Natural killer cell (primary cell): ENCODE data around the gene GIPR. TPM values are rescaled to one million over a fixed set of nuclear protein-coding genes. Genes with fewer than 3 reads are reported as not detected.

Experiments used
- ATAC-seq, 3 donors: fragments of 150-1000 bp in 2 of 3; fragments of 200-7000 bp in 1 of 3; cut with Tn5 transposase; 1 replicate in 1 of 3; 2 replicates in 2 of 3; pipeline ENCODE4 v1.10.0; 2021; ENCODE audit warnings: mild to moderate bottlenecking in 2 of 3, moderate library complexity in 2 of 3
- DNase-seq, 2 donors: peaks; one replicate each; pipeline versions ENCODE4 v3.0.0 to v3.0.0-alpha.2; 2013 to 2021; ENCODE audit warnings: mixed read lengths in 1 of 2
- H3K27ac ChIP-seq: one replicate; pipeline ENCODE4 v1.5.1; 2013; ENCODE audit warnings: mild to moderate bottlenecking, low read length
- H3K27me3 ChIP-seq: one replicate; pipeline ENCODE4 v1.6.1; 2013; ENCODE audit warnings: low read length; ENCODE audit not compliant: control insufficient read depth, insufficient read depth
- H3K36me3 ChIP-seq: one replicate; pipeline ENCODE4 v1.6.1; 2013; ENCODE audit warnings: low read length; ENCODE audit not compliant: control insufficient read depth, insufficient read depth
- H3K4me1 ChIP-seq: one replicate; pipeline ENCODE4 v1.6.1; 2013; ENCODE audit warnings: low read length; ENCODE audit not compliant: control insufficient read depth, insufficient read depth
- H3K4me3 ChIP-seq: one replicate; pipeline ENCODE4 v1.5.1; 2013; ENCODE audit warnings: low read length
- H3K9me3 ChIP-seq: one replicate; pipeline ENCODE4 v1.6.1; 2013; ENCODE audit warnings: low read length; ENCODE audit not compliant: control insufficient read depth, insufficient read depth
- H3K27ac Mint-ChIP-seq, 2 donors: one replicate each; pipeline ENCODE4 v1.8.0; 2022; ENCODE audit warnings: mild to moderate bottlenecking in 2 of 2, mixed read lengths in 2 of 2, moderate library complexity in 1 of 2
- H3K27me3 Mint-ChIP-seq, 2 donors: one replicate each; pipeline ENCODE4 v1.8.0; 2022; ENCODE audit warnings: low read depth in 2 of 2, mixed read lengths in 2 of 2
- H3K36me3 Mint-ChIP-seq: one replicate; pipeline ENCODE4 v1.8.0; 2022; ENCODE audit warnings: mixed read lengths
- H3K4me1 Mint-ChIP-seq, 2 donors: one replicate each; pipeline ENCODE4 v1.8.0; 2022; ENCODE audit warnings: mixed read lengths in 2 of 2
- H3K4me3 Mint-ChIP-seq: one replicate; pipeline ENCODE4 v1.8.0; 2022; ENCODE audit warnings: mild to moderate bottlenecking, moderate library complexity, mixed read lengths
- H3K9me3 Mint-ChIP-seq, 2 donors: one replicate each; pipeline ENCODE4 v1.8.0; 2022; ENCODE audit warnings: mixed read lengths in 2 of 2
- CTCF ChIP-seq: fragments of 200-600 bp; IDR thresholded peaks from one replicate; pipeline ENCODE4 v1.8.0; 2022; ENCODE audit warnings: antibody characterized with exemption
- WGBS: methylation state at CpG from one replicate; pipeline ENCODE4 v1.1.7; 2013; ENCODE audit warnings: missing lambda C conversion rate; ENCODE audit not compliant: insufficient coverage; 5-methylcytosine and 5-hydroxymethylcytosine counted together
- intact Hi-C: fragments of 100-400 bp; cut with micrococcal nuclease; formaldehyde crosslinking; loops from one replicate; pipeline ENCODE4 v1.14.2; 2022
- total RNA-seq, 4 donors: library from RNA; stranded (reverse); fragments of 120-200 nt in 1 of 4; gene quantifications; one replicate each; pipeline versions ENCODE4 v1.2.3 to v1.2.4, GENCODE V29; 2013 to 2022

Gene GIPR
- total RNA-seq, 3 donors from 2014 or later (not counting 1 experiment from before 2014, with no cell fraction given) = 20.7 to 24.5 (median 21.5) TPM

DNA sequence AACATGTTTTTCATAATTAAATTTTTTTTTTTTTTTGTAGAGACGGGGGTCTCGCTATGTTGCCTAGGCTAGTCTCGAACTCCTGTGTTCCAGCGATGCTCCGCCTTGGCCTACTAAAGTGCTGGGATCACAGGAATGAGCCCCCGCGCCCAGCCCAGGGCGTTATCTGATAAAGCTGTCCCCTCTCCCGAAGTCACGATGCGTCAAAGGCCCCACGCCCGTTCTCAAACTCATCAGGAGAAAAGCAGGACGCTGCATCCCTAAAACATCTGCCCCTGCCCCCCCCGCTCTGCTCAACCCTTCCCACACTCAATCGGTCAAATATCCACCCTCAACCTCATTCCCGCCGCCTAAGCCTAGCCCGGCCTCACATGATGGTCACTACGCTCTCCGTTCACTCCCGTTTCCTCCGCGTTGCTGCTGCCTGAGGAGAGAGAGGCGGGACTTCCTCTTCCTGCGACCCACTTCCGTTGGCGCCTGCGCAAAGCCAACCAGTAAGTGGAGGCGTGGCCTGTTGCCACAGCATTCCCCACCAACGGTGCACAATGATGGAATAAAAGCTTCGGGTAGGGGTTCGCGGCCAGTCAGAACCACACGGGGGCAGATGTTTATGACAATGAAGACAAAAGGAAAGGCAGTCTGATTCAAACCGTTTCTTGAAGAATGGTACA is 23.6 kb downstream of the GIPR start, which contains the start of gene SNRPD2:
Gene SNRPD2, minus strand, starts transcription at position 438 of the 671 bp plus-strand sequence. Its CDS starts 65 bp downstream, at position 373.
- H3K27ac Mint-ChIP-seq = peak within 1 kb of the TSS; percentile 91 to 95
- peak within 1 kb of the TSS; percentile 60 for H3K4me3 ChIP-seq

GRCh38 chr19:45692187-45693105 is 24.4 kb downstream of the GIPR start, which contains the start of gene QPCTL:
QPCTL (plus strand) TSS chr19:45692666; CDS start chr19:45692704, 38 bp downstream.
- Mint-ChIP-seq H3K27me3 (no peaks in the 10 kb centered on the region), H3K4me3 (peak within 1 kb of the TSS; percentile 98), H3K36me3 (no peaks in the 10 kb centered on the region), H3K27ac (peak within 1 kb of the TSS; percentile 91 to 95), H3K4me1 (peaks cover 17 to 24% of the 10 kb centered on the region in 2 donors), H3K9me3 (no peaks in the 10 kb centered on the region)
- peaks cover 16% of the 10 kb centered on the region for H3K36me3 ChIP-seq
- H3K4me3 ChIP-seq = peak within 1 kb of the TSS; percentile 60
- WGBS = under 1% methylated on average over 70 of the region's 70 CpGs
- H3K9me3 ChIP-seq = no peaks in the 10 kb centered on the region
- peak within 1 kb of the TSS; percentile 95 for H3K27ac ChIP-seq
- intact Hi-C loops = loop anchor here (1.0 to 5.0 kb wide), 7 partner anchors 25 to 270 kb away; partner anchors contain the start of genes ERCC1, FBXO46 and OPA3
- no peaks in the 10 kb centered on the region for H3K27me3 ChIP-seq
- H3K4me1 ChIP-seq = peaks cover 22% of the 10 kb centered on the region
- no peak for TF ChIP-seq CTCF
- ATAC-seq (peak; percentile 81 to 95 (median 86)), DNase-seq (peak; percentile 93 to 99)

More for the DNA sequence above, 23.6 kb downstream of the GIPR start, which contains the start of gene SNRPD2:
- no peak for TF ChIP-seq CTCF
- peaks cover 17 to 22% of the 10 kb centered on the region in 2 donors for H3K4me1 Mint-ChIP-seq
- no peaks in the 10 kb centered on the region for H3K36me3 Mint-ChIP-seq
- peak; percentile 93 to 97 for DNase-seq
- H3K9me3 ChIP-seq = no peaks in the 10 kb centered on the region
- under 1% methylated on average over 36 of the region's 36 CpGs for WGBS
- H3K27ac ChIP-seq = peak within 1 kb of the TSS; percentile 95
- no peaks in the 10 kb centered on the region for H3K9me3 Mint-ChIP-seq
- peak; percentile 60 to 75 (median 61) for ATAC-seq
- peaks cover 21% of the 10 kb centered on the region for H3K36me3 ChIP-seq
- H3K27me3 Mint-ChIP-seq = no peaks in the 10 kb centered on the region
- H3K27me3 ChIP-seq = no peaks in the 10 kb centered on the region
- intact Hi-C loops = loop anchor here (1.0 to 5.0 kb wide), 7 partner anchors 24 to 269 kb away; partner anchors contain the start of genes ERCC1, FBXO46 and OPA3
- peak within 1 kb of the TSS; percentile 98 for H3K4me3 Mint-ChIP-seq
- H3K4me1 ChIP-seq = peaks cover 22% of the 10 kb centered on the region

DNA sequence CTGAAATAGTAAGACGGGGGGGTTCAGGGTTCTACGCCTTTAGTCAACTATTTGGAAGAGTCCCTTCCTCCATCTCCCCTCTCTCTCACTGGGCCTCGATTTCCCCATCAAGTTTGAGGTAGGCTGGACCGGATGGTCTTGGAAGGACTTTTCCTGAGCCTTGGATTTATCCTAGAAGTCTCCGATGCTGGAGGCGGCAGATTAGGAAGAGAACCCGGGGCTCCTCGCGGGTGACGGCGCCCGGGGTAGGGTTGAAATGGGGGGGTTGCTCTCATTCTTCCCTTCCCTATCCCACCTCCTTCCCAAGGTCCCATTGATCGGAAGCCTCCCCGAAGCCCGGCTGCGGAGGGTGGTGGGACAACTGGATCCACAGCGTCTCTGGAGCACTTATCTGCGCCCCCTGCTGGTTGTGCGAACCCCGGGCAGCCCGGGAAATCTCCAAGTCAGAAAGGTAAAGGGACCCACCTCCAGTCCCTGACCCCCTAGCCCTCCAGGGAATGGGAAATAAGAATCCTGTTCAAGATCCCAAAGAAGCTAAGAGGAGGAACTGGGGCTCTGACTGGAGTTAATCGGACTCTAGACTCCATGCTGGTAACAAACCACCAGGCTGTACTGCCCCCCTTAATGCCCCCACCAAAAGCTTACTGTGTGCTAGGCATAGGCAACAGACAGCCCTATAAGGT is 25.2 kb downstream of the GIPR start:
- 1% methylated on average over 15 of the region's 22 CpGs for WGBS
- peak overlapping the region; percentile 91 to 95 for H3K27ac Mint-ChIP-seq
- H3K36me3 Mint-ChIP-seq = no peaks in the 10 kb centered on the region
- DNase-seq (peak; percentile 71 to 84), ATAC-seq (no peak)
- intact Hi-C loops = loop anchor here (2.0 to 5.0 kb wide), 2 partner anchors 38 to 271 kb away; partner anchors contain the start of genes ERCC1 and FBXO46
- H3K27me3 ChIP-seq = no peaks in the 10 kb centered on the region
- TF ChIP-seq CTCF = peak; percentile 84
- peak overlapping the region; percentile 60 for H3K4me3 ChIP-seq
- no peaks in the 10 kb centered on the region for H3K27me3 Mint-ChIP-seq
- H3K9me3 ChIP-seq = no peaks in the 10 kb centered on the region
- H3K4me1 ChIP-seq = peaks cover 22% of the 10 kb centered on the region
- peak overlapping the region; percentile 98 for H3K4me3 Mint-ChIP-seq
- peak overlapping the region; percentile 95 for H3K27ac ChIP-seq
- no peaks in the 10 kb centered on the region for H3K9me3 Mint-ChIP-seq
- H3K4me1 Mint-ChIP-seq = peaks cover 17 to 27% of the 10 kb centered on the region in 2 donors
- H3K36me3 ChIP-seq = peaks cover 8% of the 10 kb centered on the region
